Liver (tissue), 9 donors: ENCODE measurements around the gene UCK2. TPM values are rescaled to one million over a fixed set of nuclear protein-coding genes. Genes with fewer than 3 reads are reported as not detected.

Experiments
- DNase-seq: peaks from one replicate; pipeline ENCODE4 v3.0.0-alpha.2; 2017; ENCODE audit warnings: low spot score
- H3K27ac ChIP-seq, 2 donors: one replicate each; pipeline ENCODE4 v1.7.0; 2013; ENCODE audit warnings: inconsistent platforms in 2 of 2, low read length in 2 of 2, control low read depth in 1 of 2, low read depth in 1 of 2, mild to moderate bottlenecking in 1 of 2
- H3K27me3 ChIP-seq, 4 donors: one replicate each; pipeline versions ENCODE4 v1.6.1 to v1.7.0; 2013; ENCODE audit warnings: low read length in 3 of 4, inconsistent platforms in 1 of 4, mild to moderate bottlenecking in 1 of 4, moderate library complexity in 1 of 4; ENCODE audit not compliant: control insufficient read depth in 4 of 4, insufficient read depth in 4 of 4
- H3K36me3 ChIP-seq, 4 donors: one replicate each; pipeline versions ENCODE4 v1.6.1 to v1.7.0; 2013; ENCODE audit warnings: low read length in 3 of 4, mild to moderate bottlenecking in 3 of 4, low read depth in 1 of 4, moderate library complexity in 1 of 4; ENCODE audit not compliant: control insufficient read depth in 4 of 4, insufficient read depth in 3 of 4
- H3K4me1 ChIP-seq, 4 donors: one replicate each; pipeline versions ENCODE4 v1.6.1 to v1.7.0; 2013; ENCODE audit warnings: low read length in 3 of 4, mild to moderate bottlenecking in 3 of 4, moderate library complexity in 1 of 4; ENCODE audit not compliant: control insufficient read depth in 4 of 4, insufficient read depth in 4 of 4
- H3K4me3 ChIP-seq, 3 donors: one replicate each; pipeline versions ENCODE4 v1.6.1 to v1.7.0; 2013; ENCODE audit warnings: low read length in 3 of 3, control low read depth in 1 of 3, low read depth in 1 of 3, mild to moderate bottlenecking in 1 of 3
- H3K9ac ChIP-seq, 2 donors: one replicate each; pipeline ENCODE4 v1.7.0; 2013; ENCODE audit warnings: low read length in 2 of 2, mild to moderate bottlenecking in 2 of 2, moderate library complexity in 2 of 2, control low read depth in 1 of 2, low read depth in 1 of 2
- H3K9me3 ChIP-seq, 4 donors: one replicate each; pipeline versions ENCODE4 v1.6.1 to v1.7.0; 2013; ENCODE audit warnings: low read length in 3 of 4; ENCODE audit not compliant: control insufficient read depth in 4 of 4
- ATF3 ChIP-seq: IDR thresholded peaks from 2 replicates; pipeline ENCODE4 v1.6.1; 2016; ENCODE audit warnings: antibody characterized with exemption
- CTCF ChIP-seq: fragments of 150-350 bp; IDR thresholded peaks from 2 replicates; pipeline ENCODE4 v1.5.1; 2017; ENCODE audit warnings: improper control_type of control experiment, low read depth, low read length; ENCODE audit not compliant: missing input control
- EGR1 ChIP-seq, 2 donors: IDR thresholded peaks; 2 replicates each; pipeline ENCODE4 v1.6.1; 2016 to 2018; ENCODE audit warnings: antibody characterized with exemption in 2 of 2, low read depth in 2 of 2
- FOXA1 ChIP-seq: IDR thresholded peaks from 2 replicates; pipeline ENCODE4 v1.6.1; 2016; ENCODE audit warnings: antibody characterized with exemption
- GABPA ChIP-seq, 2 donors: IDR thresholded peaks in 1 of 2; conservative IDR thresholded peaks in 1 of 2; 2 replicates each; pipeline ENCODE4 v1.6.1; 2016; ENCODE audit warnings: antibody characterized with exemption in 2 of 2, mild to moderate bottlenecking in 1 of 2, moderate library complexity in 1 of 2
- HNF4A ChIP-seq, 2 donors: conservative IDR thresholded peaks; 2 replicates each; pipeline ENCODE4 v1.6.1; 2016; ENCODE audit warnings: antibody characterized with exemption in 2 of 2, mild to moderate bottlenecking in 2 of 2
- JUND ChIP-seq, 2 donors: IDR thresholded peaks; 2 replicates each; pipeline ENCODE4 v1.6.1; 2016; ENCODE audit warnings: antibody characterized with exemption in 2 of 2
- MAX ChIP-seq: IDR thresholded peaks from 2 replicates; pipeline ENCODE4 v1.6.1; 2016; ENCODE audit warnings: antibody characterized with exemption
- NR2F2 ChIP-seq: IDR thresholded peaks from 2 replicates; pipeline ENCODE4 v1.6.1; 2016; ENCODE audit warnings: antibody characterized with exemption
- RAD21 ChIP-seq, 2 donors: IDR thresholded peaks; 2 replicates each; pipeline ENCODE4 v1.6.1; 2016; ENCODE audit warnings: antibody characterized with exemption in 2 of 2, mild to moderate bottlenecking in 2 of 2
- REST ChIP-seq: IDR thresholded peaks from 2 replicates; pipeline ENCODE4 v1.6.1; 2016; ENCODE audit warnings: antibody characterized with exemption, mild to moderate bottlenecking
- RXRA ChIP-seq, 2 donors: IDR thresholded peaks; 2 replicates each; pipeline ENCODE4 v1.6.1; 2017 to 2018; ENCODE audit warnings: antibody characterized with exemption in 2 of 2, mild to moderate bottlenecking in 1 of 2
- SP1 ChIP-seq: IDR thresholded peaks from 2 replicates; pipeline ENCODE4 v1.6.1; 2018; ENCODE audit warnings: antibody characterized with exemption, mild to moderate bottlenecking
- TAF1 ChIP-seq: conservative IDR thresholded peaks from 2 replicates; pipeline ENCODE4 v1.6.1; 2016; ENCODE audit warnings: antibody characterized with exemption, mild to moderate bottlenecking
- YY1 ChIP-seq: IDR thresholded peaks from 2 replicates; pipeline ENCODE4 v1.6.1; 2016; ENCODE audit warnings: antibody characterized with exemption, mild to moderate bottlenecking
- ZBTB33 ChIP-seq: IDR thresholded peaks from 2 replicates; pipeline ENCODE4 v1.6.1; 2016; ENCODE audit warnings: antibody characterized with exemption
- WGBS: extraction: QIAGEN DNeasy Blood & Tissue Kit; methylation state at CpG from one replicate; pipeline ENCODE4 v1.1.7; 2013; 5-methylcytosine and 5-hydroxymethylcytosine counted together
- polyA plus RNA-seq, 2 donors: library from polyadenylated mRNA; stranded (reverse) in 1 of 2; unstranded in 1 of 2; fragments of 200-250 nt in 1 of 2; fragments of >200 nt in 1 of 2; fragmentation: Nextera tagmentation in 1 of 2; extraction: Ambion mirVana in 1 of 2; gene quantifications; one replicate each; pipeline versions ENCODE4 v1.2.1 to v1.2.3, GENCODE V29; 2013 to 2015
- total RNA-seq, 2 donors: library from RNA; depleted of rRNA; stranded (reverse); fragments of >200 nt; gene quantifications; one replicate each; pipeline ENCODE4 v1.2.3, GENCODE V29; 2014
- donor health status: healthy.
- donor health status: healthy.
- donor health status: healthy.
- donor health status: healthy.
- donor health status: healthy.

Gene UCK2
- total and polyA plus RNA-seq, 4 donors, result 8.9 to 25.5 (median 17.3) TPM

- H3K4me1 ChIP-seq, result peaks cover 0 to 3% (median 1%) of the 10 kb centered on the region in 4 donors
- H3K27ac ChIP-seq, result no peak overlapping the region
- no peak for DNase-seq
Observed at GRCh38 chr1:165842671-165843129, 15.3 kb downstream of the UCK2 start.

More at GRCh38 chr1:165842671-165843129, 15.3 kb downstream of the UCK2 start:
- Histone ChIP-seq H3K9me3 (no peaks in the 10 kb centered on the region), H3K36me3 (no peaks in the 10 kb centered on the region), H3K27me3 (no peaks in the 10 kb centered on the region), H3K9ac (no peak overlapping the region), H3K4me3 (no peak overlapping the region)
- TF ChIP-seq ATF3 (no peak), TAF1 (no peak), GABPA (IDR thresholded peaks at IDR 0.05 in 1 of 2, conservative IDR thresholded peaks at IDR 0.05 in 1 of 2) (no peak), JUND (IDR thresholded peaks at IDR 0.05) (no peak), FOXA1 (no peak), MAX (no peak), ZBTB33 (no peak), RXRA (IDR thresholded peaks at IDR 0.05) (no peak), YY1 (no peak), RAD21 (IDR thresholded peaks at IDR 0.05) (no peak), REST (no peak), HNF4A (conservative IDR thresholded peaks at IDR 0.05) (no peak), NR2F2 (no peak), SP1 (no peak), CTCF (no peak), EGR1 (IDR thresholded peaks at IDR 0.05; ENCODE audit: low read depth in 2 of 2) (no peak)
- 71% methylated on average over 5 of the region's 5 CpGs for WGBS
